NOMO-1 treated with dmso at 0.1 percent for 144 hours (cell line): ENCODE measurements around the gene ARHGAP26.

Source experiments
- DNase-seq: peaks from one replicate; lab custom pipeline; 2025; ENCODE audit not compliant: unreplicated experiment; lab: John Stamatoyannopoulos, UW

Gene ARHGAP26

DNA sequence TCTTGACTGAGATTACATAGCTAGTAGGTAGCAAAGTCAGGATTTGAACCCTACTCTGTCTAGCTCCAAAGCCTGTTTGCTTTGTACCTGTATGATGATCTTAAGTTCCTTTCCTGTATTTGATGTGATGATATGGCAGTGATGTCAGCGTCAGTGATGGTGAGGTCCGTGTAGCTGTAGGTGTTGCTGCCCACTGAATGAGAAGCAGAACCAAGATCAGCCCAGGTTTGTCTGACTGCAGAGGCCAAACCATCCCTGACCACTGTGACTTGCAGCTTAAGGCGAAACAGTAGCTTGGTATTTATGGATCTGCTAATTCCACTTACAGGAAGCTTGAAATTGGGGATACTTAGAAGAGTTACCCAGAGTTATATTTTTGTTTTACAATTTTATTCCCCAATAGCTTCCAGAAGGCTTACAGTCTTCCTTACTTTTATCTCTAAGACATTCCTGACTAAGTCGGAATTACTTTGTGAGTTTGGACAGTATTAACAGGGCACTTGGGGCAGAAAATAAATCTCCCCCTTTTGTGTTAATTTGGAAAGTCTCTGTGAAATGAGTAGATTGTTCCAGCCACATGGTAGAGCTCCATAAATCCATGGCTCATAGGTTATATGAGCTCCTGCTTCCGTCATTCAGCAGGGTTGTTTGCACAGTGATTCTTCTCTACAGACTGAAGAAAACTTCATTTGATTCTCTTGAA lies 359.9 kb downstream of the ARHGAP26 start:
- DNase-seq = no peak

DNA sequence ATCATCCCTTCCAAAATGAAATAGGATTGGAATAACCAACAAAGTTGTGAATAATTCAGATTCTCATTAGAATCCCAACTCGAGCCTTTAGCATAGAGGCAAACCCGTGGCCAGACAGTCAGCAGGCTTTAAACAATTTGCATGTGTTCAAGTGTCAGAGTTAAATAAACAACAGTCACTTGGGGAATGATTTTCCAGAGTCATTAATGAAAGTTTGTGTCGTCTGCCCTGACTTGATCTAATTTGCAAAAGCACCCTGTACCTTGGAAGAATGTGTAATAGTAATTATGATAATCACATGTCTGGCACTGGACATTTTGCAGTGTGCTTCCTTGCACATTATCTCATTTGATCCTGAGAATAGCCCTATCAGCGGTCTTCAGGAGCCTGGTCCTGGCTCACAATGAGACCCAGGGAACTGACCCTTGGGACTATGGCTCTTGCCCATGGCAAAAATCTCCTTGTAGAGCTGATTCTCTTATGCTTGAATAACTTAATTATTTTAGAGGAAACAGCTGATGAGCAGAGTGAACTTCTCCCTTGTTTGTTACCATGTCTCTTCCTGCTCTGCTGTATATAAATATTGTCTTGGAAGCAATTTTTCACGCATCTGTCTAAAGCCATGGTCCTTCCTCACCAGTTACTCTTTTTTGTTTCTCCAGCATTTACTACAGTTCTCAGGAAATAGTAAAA lies 360.6 kb downstream of the ARHGAP26 start:
- no peak for DNase-seq

DNA sequence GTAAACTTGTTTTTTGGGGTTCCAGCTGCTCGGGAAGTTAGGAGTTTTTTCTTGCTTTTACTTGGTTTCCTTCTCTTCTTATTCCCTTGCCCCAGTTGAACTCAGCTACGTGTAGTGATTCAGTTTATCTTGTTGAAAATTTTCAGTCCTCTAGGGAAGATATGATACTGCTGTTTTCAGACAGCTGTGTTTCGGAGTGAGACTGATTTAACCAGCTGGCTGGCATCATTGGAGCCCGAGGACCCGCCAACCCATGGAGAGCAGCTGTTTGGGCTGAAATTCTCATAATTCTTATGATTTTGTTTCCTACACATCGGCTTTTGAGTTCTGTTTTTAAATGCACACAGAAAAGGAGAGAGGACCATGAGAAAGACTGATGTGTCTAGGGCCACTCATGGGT lies 361.8 kb downstream of the ARHGAP26 start:
- no peak for DNase-seq

DNA sequence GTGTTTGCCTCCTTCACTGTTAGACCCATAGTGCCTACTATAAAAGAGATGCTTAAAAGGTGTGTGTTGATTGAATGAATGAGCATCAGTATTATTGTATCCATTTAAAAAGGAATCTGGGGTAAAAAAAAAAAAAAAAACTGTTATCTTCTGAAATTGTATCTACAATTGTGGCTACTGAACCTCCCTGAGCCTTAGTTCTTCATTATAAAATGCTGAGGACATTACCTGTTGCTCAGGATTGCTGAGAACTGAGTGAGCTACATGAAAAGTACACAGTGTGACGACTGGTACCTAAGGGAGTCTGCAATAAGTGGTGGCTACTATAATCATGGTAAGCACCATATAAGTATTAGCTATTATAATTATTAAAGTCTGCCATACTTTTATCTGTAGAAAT lies 362.6 kb downstream of the ARHGAP26 start:
- DNase-seq = no peak

DNA sequence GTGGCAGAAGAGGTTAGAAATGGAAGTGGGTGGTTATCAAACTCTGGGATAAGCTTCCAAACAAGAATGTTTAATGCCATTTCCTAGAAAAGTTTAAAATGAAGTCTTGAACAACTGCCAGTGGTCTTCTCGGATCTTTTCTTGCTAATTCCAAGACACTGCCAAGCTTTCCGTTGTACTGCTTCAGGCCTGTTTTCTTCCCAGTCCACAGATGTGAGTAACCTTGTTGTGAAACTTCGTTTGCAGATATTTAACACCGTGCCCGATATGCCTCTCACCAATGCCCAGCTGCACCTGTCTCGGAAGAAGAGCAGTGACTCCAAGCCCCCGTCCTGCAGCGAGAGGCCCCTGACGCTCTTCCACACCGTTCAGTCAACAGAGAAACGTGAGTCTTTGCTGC lies 363.5 kb downstream of the ARHGAP26 start:
- no peak for DNase-seq

DNA sequence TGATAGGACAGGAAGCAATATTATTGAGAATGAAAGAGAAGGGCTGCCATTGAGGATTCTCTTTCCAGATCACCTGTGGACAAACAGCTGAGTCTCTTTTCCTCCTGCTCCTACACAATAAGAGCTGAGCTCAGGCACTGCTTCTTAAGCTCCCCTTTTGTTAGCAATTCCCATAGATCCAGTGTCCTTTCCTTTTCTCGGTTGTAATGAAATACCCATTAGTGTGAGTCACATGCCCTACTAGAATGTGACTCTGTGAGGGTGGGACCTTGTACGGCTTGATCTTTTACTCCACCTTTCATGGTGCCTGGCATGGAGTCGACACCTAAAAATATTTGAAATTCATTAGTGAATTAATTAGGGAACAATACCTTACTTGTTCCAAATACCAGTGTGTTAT lies 364.1 kb downstream of the ARHGAP26 start:
- DNase-seq = no peak

DNA sequence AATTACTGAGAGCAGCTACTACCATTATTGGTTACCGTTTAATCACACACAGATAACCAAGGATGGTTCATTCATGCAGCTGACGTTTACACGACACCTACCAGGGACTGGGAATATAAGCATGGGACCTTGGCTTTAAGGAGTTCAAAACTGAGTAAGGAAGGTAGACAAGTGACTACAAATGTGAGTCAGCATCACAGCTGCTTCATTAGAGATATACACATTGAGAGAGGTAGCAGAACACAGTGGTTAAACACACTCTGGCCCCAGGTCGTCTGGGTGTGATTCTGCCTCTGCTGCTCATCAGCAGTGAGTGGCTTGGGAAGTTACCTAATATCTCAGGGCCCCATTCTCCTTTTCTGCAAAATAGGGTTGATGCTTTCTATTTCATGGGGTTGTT lies 364.7 kb downstream of the ARHGAP26 start:
- no peak for DNase-seq

DNA sequence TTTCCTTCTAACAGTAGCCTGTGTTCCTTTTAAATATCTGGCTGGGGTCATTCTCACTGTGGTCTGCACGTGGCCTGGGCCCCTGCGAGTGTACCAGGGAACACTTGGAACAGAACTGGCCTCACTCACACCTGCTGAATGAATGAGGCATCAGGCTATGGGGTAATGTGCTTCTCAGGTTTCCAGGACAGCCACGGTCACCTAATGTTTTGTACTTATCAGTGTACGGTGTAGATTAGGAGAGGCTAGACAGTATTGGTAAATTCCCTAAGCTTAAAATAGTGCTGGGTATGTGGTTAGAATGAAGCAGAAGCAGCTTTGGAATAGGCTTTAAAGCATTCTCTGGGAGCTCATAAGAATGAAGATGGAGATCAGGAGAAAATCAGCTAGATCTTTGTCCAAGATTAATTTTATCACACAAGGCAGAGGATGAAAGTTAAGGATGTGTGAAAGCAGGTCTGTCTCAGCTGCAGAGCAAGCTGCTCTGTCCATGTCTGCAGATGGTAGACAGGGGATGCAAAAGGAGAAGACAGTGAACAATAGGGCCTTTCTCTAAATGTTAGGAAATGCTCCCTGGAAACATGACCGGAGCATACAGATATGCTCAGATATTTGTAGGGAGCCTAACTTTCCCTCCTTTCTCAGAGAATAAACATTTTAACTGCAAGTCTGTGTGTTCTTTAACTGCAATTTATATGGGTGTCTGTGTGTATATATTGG lies 365.8 kb downstream of the ARHGAP26 start:
- DNase-seq = no peak

DNA sequence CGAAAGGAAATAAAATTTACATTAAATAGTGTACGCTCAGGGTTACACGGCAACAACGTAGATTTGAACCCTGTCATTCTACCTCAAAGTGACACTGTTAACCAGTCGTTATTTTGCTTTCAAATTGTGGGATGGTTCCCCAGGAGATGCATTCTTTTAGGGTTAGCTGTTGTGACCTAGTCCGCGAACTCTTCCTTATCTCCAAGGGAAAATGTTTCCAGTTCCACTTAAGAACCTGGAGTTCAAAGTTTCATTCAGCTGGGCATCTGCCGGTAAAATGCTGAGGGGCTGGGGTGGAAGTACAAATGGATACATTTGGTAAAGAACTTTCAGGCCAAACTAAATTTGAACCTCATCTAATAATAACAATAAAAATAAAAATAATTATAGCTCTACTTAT lies 368.7 kb downstream of the ARHGAP26 start:
- DNase-seq = no peak

DNA sequence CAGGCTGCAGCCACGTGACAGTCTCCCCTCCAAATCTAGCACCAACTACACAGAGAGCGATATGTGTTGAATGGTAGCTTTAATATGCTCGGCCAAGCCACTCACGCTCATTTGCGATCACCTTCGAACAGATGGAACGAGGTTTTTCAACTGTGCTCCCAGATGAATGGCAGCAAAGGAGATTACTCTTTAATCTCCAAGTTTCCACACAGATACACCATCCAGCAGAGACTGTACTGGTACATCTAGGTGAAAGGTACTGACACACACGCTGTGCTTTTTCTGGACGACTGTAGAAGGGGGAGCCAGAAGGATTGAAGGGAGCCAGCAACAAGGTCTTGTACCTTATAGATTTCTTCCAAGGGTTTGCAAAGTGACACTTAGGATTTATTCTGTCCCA lies 369.4 kb downstream of the ARHGAP26 start:
- no peak for DNase-seq

DNA sequence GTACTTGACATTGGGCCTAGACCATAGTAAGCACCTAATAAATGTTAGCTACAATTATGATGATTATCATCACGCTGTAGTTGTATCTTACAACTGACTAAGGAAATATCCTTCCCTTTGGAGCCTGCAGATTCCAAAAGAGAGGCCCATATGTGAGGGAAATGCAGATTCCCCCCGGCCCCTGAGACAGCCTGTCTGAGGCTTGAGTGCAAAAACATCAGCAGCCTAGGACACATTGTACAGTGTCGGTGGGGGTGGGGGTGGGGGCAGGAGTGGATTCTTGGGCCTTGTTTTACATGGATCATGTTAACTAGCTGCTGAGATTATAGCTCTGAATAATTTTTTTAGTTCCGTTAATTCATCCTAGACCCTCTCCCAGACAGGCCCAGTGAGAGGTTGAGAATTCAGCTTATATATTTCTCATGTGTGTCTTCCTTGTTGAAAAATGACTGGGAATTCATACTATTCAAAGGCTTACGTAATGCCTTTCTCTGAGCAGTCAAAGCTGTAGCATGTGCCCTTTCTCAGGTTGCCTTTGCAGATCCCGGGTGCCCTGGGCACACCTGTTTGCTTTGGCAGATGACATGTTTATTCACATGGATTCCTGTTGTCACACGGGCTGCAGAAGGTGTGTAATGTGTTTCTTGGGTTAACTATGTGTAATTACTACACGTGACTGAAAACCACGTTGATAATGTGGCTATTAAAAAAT lies 370.5 kb downstream of the ARHGAP26 start:
- no peak for DNase-seq

DNA sequence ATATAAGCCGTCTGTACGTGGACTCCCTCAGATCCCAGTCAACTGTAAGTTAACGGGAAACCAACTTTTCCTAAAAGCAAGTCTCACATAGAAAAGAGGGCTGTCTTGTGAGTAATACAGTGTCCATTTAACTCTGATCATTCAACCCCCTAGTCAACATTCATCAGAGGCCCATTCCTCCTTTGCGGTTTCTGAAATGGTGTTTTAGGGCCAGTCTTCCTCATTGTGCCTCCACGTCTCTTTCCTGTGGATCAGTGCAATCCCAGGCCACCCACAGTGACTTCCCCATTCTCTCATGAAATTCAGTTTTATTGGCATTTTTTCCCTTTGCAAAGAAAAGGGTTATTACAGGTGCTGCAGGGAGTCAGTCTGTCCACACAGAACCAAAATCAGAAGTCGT lies 371.5 kb downstream of the ARHGAP26 start:
- DNase-seq = peak; percentile 26

DNA sequence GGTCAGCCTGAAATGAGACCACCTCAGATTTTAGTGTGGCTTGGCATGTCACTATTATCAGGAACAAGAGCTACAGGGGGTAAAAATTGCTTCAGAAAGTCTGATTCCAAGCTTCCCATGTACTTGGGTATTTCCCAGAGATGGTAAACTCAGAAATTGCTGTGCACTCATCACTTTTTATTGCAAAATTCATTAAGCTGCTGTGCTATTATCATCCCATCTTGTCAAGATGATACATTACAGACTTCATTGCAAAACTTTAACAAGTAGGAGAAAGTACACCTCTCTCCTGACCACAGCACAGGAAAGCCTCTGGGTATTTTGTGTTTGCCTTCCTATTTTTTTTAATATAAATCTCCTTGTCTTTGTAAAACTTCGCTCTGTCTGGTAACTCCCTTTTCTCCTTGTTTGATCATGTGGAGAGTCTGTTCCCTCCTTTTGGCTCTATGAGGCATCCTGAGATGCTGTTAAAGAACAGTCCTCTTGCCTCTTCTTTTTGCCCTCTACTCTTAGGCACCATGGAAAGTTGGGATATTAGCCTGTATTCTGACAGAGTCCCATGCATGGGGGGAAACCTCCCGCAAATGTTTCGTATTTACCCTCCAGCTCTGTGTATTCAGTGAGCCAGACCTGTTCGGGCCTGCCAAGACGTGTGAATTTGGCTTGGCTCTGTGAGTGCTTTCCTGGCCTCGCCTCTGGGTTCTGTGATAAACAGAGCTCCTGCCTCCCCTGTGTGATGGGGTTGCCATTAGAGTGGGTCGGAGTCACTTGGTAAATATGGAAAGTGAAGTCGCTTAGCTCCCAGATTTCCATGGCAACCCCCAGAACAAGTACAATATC lies 372.6 kb downstream of the ARHGAP26 start:
- peak; percentile 22 for DNase-seq

DNA sequence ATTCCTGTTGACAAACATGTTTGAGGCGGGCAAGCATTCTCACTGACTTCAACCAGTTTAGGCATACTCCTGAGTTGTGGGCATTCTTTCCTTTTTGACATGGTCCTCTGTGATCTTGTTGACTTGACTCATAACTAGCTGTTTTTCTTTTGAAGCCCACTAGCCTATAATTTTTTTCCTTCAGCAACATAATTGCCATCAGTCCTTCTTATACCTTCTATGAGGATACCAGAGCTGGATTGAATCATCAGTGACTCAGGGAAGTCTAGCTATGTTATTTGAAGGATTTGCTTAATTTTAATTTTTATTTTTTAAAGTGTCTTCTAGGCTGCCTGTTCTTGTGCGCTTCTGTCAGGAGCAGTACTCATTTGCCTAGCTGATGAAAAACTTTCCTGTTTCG lies 373.8 kb downstream of the ARHGAP26 start:
- no peak for DNase-seq

DNA sequence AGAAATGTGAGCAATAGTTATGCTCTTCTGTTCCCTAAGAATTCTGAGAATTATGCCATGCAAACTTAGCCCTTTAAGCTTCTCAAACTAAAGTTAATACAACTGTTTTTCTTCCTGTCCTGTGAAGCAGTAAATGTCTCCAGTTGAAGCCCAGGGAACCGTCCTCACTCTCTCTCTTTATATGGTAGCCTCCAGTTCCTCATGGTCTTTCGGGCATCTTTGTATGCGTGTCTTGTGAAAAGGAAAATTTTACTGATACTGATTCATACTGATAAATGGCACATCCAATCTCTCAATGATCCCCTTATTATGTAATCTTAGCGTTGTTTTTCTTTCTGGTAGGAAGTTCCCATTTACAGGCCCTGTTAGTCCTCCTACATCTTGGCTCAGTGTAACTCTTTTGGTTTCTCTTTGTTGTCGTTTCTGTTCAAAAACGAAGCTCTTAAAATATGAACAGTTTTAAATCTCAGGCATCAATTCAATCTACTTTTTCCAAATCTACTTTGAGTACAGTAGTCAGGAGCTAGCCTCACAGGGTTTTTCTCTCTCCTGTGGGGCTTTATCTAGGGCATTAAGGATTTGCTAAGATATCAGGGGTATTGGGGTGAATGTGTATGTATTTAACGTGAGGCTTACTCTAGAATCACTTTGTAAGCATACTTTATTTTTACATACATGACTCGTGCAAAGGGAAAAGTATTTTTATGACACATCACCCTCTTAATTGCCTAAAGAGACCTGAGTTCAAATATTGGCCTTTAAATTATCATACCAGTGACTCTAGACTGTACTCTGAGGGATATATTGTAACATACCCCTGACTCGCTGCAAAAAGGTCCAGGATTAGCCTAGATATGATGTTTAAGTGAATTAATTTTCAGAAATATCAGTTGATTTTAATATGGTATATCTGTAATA lies 375.3 kb downstream of the ARHGAP26 start:
- DNase-seq = no peak

DNA sequence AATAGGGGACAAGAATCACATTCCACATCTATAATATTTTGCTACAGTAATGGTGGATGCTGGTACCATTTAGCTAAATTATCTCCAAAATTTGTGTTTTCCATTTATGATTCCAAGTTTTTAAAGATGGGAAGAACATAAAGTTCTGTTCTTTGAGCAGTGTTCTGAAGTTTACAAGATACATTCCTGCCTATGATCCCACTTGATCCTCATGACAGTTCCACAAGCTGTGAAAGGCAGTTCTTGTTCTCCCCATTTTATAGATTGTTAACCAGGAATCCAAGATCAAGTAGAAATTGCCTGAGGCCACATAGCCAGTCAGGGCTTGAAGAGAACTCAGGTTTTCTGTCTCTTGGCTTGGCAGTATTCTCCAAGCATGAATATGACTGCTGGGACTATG lies 376.0 kb downstream of the ARHGAP26 start:
- DNase-seq = no peak

DNA sequence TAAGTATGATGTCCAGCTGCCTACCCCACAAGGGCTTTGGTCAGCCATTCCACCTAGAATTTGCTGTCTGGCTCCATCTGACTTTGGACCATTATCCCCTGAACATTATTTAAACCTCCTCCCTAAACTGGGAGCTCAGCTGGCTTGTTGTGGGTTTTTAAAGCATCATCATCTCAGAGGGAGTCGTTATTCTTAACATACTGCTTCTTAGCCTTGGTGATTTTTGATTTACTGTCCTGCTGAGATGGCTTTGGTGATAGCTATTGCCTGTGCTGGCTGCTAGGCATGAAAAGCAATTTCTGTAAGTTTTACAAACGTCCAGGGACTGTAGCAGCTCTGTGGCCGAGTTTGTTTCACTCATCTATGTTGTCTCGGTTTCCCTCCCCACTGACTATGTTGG lies 377.2 kb downstream of the ARHGAP26 start:
- DNase-seq = no peak

DNA sequence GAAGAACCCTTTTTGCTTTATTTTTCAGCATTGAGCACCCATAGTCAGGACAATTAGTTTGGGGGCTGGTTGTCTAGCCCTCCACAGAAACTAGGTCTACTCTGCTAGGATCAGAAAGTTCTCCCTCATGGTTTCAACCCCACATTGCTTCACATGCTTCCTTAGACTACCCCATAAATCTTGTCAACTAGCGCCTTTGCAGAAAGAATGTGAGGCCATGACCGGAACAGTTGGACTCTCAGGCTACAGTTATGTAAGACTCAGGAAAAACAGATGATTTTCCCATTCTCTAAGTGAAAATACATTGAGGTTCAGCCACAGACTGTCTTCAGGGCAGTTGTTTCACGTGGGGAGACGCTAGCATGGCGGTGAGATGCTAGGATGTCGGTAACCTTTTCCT lies 377.7 kb downstream of the ARHGAP26 start:
- peak; percentile 40 for DNase-seq

DNA sequence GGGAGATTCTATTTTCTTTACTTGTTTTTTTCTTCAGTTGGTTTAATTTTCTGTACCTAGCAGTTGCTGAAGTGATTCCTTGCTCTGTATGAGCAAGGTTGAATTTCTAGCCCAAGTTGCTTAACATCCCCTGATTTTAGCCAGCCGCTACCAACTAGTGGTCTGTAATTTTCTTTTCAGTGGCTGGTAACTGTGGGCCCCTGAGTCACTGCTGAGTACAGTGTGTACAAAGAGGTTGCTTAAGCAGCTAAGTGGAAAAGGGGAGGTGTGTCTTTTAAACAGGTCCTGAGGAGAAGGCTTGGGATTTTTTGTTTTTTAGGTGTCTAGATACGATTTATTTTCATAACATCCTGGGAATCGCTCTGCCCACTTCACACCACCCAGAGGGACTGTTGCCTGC lies 378.6 kb downstream of the ARHGAP26 start:
- peak; percentile 82 for DNase-seq

DNA sequence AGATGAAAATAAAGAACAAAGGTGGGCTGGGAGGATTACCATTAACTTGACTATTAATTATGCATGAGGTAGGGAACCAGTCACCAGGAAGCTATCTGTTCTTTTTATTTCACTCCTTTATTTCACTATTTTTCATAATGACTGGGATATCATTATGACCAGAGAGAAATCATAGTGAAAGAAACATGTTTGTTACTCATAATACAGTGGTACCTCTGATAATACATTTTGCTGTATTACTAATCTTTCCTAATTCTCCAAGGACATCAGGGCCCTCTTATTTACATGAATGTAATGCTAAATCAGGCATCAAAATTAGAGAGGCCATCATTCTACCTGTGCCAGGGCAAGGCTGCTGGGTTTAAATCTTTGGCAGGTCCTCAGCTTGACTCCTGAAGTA lies 379.6 kb downstream of the ARHGAP26 start:
- no peak for DNase-seq
